Measurements from ENCODE around the gene POPDC2.
A peak's percentile ranks its signal among the peaks of the same experiment; 100 is the strongest.

Gene POPDC2

GRCh38 chr3:119676771-119677640 is 16.6 kb upstream of the POPDC2 start, which contains the start of gene COX17:
Gene COX17 (minus strand): TSS chr3:119677406. CDS start chr3:119677310, 96 bp downstream.
- TF ChIP-seq, protein P1, sequence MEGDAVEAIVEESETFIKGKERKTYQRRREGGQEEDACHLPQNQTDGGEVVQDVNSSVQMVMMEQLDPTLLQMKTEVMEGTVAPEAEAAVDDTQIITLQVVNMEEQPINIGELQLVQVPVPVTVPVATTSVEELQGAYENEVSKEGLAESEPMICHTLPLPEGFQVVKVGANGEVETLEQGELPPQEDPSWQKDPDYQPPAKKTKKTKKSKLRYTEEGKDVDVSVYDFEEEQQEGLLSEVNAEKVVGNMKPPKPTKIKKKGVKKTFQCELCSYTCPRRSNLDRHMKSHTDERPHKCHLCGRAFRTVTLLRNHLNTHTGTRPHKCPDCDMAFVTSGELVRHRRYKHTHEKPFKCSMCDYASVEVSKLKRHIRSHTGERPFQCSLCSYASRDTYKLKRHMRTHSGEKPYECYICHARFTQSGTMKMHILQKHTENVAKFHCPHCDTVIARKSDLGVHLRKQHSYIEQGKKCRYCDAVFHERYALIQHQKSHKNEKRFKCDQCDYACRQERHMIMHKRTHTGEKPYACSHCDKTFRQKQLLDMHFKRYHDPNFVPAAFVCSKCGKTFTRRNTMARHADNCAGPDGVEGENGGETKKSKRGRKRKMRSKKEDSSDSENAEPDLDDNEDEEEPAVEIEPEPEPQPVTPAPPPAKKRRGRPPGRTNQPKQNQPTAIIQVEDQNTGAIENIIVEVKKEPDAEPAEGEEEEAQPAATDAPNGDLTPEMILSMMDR (IDR thresholded peaks at IDR 0.05; ENCODE audit: borderline replicate concordance, insufficient read depth, low read depth, low read length), result no peak

DNA sequence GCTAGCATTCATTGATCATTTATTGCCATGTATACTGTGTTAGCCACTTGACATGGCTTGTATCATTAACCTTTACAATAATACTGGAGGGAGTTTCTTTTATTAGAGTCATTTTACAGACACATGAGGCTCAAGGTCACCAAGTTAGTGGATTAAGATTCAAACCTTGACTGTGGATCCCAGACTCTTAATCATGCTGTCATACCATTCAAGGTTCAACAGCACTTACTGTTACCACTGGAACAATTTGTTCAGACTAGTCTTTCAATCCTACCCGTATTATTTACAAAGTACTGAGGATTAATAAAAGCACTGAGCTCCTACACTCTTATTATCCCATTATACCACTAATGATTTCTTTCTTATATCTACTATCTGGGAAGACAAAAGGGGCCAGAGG is 15.6 kb upstream of the POPDC2 start:
- TF ChIP-seq, protein P1 (IDR thresholded peaks at IDR 0.05; ENCODE audit: borderline replicate concordance, insufficient read depth, low read depth, low read length), result no peak
- peak overlapping the region; percentile 77 for H3K4me3 ChIP-seq (ENCODE audit: low read depth, low read length)

More at GRCh38 chr3:119676771-119677640, 16.6 kb upstream of the POPDC2 start, which contains the start of gene COX17:
- H3K4me3 ChIP-seq (ENCODE audit: low read depth, low read length), result peak within 1 kb of the TSS; percentile 77

- H3K4me3 ChIP-seq (ENCODE audit: low read depth, low read length), result no peak overlapping the region
- TF ChIP-seq, protein P1 (IDR thresholded peaks at IDR 0.05; ENCODE audit: borderline replicate concordance, insufficient read depth, low read depth, low read length), result no peak
Observed at GRCh38 chr3:119675188-119675874, 14.9 kb upstream of the POPDC2 start.

DNA sequence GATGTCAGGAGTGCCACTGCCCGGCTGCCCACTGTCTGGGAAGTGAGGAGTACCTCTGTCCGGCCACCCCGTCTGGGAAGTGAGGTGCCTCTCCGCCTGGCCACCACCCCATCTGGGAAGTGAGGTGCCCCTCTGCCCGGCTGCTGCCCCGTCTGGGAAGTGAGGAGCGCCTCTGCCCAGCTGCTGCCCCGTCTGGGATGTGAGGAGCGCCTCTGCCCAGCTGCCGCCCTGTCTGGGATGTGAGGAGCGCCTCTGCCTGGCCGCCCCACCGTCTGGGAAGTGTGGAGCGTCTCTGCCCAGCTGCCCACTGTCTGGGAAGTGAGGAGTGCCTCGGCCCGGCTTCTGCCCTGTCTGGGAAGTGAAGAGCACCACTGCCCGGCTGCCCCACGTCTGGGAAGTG is 13.5 kb upstream of the POPDC2 start:
- TF ChIP-seq, protein P1 (IDR thresholded peaks at IDR 0.05; ENCODE audit: borderline replicate concordance, insufficient read depth, low read depth, low read length), result no peak

GRCh38 chr3:119672776-119673175 is 12.4 kb upstream of the POPDC2 start:
- H3K4me3 ChIP-seq (ENCODE audit: low read depth, low read length), result no peak overlapping the region
- TF ChIP-seq, protein P1 (IDR thresholded peaks at IDR 0.05; ENCODE audit: borderline replicate concordance, insufficient read depth, low read depth, low read length), result no peak

More for the DNA sequence above, 13.5 kb upstream of the POPDC2 start:
- H3K4me3 ChIP-seq (ENCODE audit: low read depth, low read length), result no peak overlapping the region

GRCh38 chr3:119669906-119670570 is 9.6 kb upstream of the POPDC2 start:
- TF ChIP-seq, protein P1 (IDR thresholded peaks at IDR 0.05; ENCODE audit: borderline replicate concordance, insufficient read depth, low read depth, low read length), result no peak
- H3K4me3 ChIP-seq (ENCODE audit: low read depth, low read length), result no peak overlapping the region
